Activated naive CD8-positive, alpha-beta T cell treated with anti-CD3 and anti-CD28 coated beads for 36 hours (primary cell): ENCODE data around the gene NEXN. TPM values are rescaled to one million over a fixed set of nuclear protein-coding genes. Genes with fewer than 3 reads are reported as not detected.

Experiments
- DNase-seq: peaks from one replicate; pipeline ENCODE4 v3.0.0; 2021
- H3K27ac Mint-ChIP-seq: one replicate; pipeline ENCODE4 v1.8.0; 2022; ENCODE audit warnings: mild to moderate bottlenecking, moderate library complexity, mixed read lengths
- H3K27me3 Mint-ChIP-seq: one replicate; pipeline ENCODE4 v1.8.0; 2022; ENCODE audit warnings: mild to moderate bottlenecking, mixed read lengths
- H3K36me3 Mint-ChIP-seq: one replicate; pipeline ENCODE4 v1.8.0; 2021; ENCODE audit warnings: mild to moderate bottlenecking, mixed read lengths
- H3K4me1 Mint-ChIP-seq: one replicate; pipeline ENCODE4 v1.8.0; 2021; ENCODE audit warnings: mixed read lengths
- H3K4me3 Mint-ChIP-seq: one replicate; pipeline ENCODE4 v1.8.0; 2022; ENCODE audit warnings: mild to moderate bottlenecking, moderate library complexity, mixed read lengths
- H3K9me3 Mint-ChIP-seq: one replicate; pipeline ENCODE4 v1.8.0; 2022; ENCODE audit warnings: mixed read lengths
- total RNA-seq, 2 experiments: library from RNA; stranded (reverse); gene quantifications; one replicate each; pipeline ENCODE4 v1.2.3, GENCODE V29; 2021

NEXN gene
- 1 to 10 TPM; 2.5 to 2.6 TPM for total RNA-seq

DNA sequence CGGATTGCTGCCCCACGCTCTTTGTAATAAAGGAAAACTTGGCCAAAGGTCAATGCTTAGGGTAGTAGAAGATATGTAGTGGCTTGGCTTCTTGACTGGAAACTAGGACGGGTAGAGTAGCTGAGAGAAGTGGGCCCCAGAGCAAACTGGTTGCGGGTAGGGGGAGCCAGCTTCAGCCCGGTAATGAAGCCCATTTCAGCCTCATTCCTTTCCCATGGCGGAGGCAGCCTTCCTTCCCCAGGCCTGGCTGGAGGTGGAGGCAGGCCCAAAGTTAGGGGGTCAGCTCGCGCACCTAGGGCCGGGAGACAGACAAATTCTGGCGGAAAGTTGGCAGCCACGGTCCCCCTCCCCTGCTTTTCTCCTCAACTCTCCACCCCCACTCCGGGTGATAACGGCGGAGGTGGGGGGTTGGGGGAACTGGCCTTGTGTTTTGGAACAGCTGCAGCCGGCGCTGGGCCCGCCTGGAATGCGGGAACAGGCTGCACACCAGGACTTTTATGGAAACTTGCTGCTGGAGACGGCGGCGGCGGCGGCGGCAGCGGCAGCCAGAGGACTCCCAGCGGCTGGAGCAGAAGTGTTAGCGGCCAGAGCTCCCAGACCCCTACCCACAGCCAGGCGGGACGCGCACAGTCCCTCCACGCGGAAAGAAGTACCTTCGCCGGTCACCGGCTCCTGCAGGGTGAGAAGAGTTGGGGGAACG lies at the start of gene NEXN:
Gene NEXN (plus strand): TSS at position 544 of the 700 bp plus-strand sequence. CDS start 27,483 bp downstream, outside the sequence.
- peaks cover 7% of the 10 kb centered on the region for H3K4me1 Mint-ChIP-seq

DNA sequence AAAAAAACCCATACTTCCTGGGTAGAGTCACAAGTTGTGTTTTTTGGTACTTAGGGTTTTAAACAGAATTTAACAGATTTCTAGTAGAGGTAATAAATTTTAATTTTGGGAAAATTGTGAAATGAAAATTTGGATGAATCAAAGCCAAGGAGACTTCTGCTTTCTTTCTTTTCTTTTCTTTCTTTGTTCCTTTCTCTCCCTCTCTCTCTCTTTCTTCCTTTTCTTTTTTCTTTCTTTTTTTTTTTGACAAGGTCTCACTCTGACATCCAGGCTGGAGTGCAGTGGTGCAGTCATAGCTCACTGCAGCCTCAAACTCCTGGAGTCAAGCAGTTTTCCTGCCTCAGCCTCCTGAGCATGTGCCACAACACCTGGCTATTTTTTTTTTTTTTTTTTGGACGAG lies 46.9 kb upstream of the NEXN start:
- no peak for DNase-seq
- Mint-ChIP-seq H3K36me3 (peaks cover 3% of the 10 kb centered on the region), H3K27me3 (no peaks in the 10 kb centered on the region), H3K27ac (no peak overlapping the region), H3K4me3 (no peak overlapping the region), H3K4me1 (peaks cover 6% of the 10 kb centered on the region), H3K9me3 (no peaks in the 10 kb centered on the region)

More for the DNA sequence above, at the start of gene NEXN:
- peaks cover 22% of the 10 kb centered on the region for H3K27me3 Mint-ChIP-seq
- H3K4me3 Mint-ChIP-seq = peak within 1 kb of the TSS; percentile 69
- H3K27ac Mint-ChIP-seq = no peak within 1 kb of the TSS
- peaks cover 8% of the 10 kb centered on the region for H3K36me3 Mint-ChIP-seq
- H3K9me3 Mint-ChIP-seq = no peaks in the 10 kb centered on the region
- DNase-seq = no peak

DNA sequence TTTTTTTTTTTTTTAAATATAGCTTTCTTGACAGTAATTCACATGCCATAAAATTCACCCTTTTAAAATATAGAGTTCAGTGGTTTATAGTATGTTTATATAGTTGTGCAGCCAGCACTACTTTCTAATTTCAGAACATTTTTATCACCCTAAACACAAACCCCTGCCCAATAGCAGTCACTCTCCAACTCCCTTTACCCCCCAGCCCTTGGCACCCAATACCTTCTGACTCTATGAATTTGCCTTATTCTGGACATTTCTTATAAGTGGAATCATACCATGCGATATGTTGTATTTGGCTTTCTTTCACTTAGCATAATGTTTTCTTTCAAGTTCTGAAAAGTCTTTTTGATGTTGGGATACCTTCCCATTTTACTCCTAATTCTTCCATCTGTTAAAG lies 42.5 kb upstream of the NEXN start:
- Mint-ChIP-seq H3K4me1 (peaks cover 8% of the 10 kb centered on the region), H3K9me3 (no peaks in the 10 kb centered on the region), H3K27ac (no peak overlapping the region), H3K27me3 (no peaks in the 10 kb centered on the region), H3K4me3 (no peak overlapping the region), H3K36me3 (peaks cover 10% of the 10 kb centered on the region)
- DNase-seq = no peak

DNA sequence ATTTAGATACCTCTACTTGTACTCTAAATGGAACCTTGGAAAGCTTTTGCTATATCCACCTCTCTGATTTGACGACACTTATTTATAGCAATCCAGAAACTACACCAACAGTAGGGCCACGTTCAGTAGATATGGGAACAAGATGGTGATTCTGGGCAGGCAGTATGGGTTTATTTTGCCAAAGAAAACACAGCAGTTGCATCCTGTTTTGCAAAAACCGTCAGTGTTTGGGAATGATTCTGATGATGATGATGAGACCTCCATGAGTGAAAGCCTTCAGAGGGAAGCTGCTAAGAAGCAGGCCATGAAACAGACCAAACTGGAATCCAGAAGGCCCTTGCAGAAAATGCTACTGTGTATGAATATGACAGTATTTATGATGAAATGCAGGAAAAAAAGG lies 41.5 kb upstream of the NEXN start:
- H3K27me3 Mint-ChIP-seq = no peaks in the 10 kb centered on the region
- peaks cover 7% of the 10 kb centered on the region for H3K4me1 Mint-ChIP-seq
- no peaks in the 10 kb centered on the region for H3K9me3 Mint-ChIP-seq
- peaks cover 10% of the 10 kb centered on the region for H3K36me3 Mint-ChIP-seq
- no peak overlapping the region for H3K27ac Mint-ChIP-seq
- DNase-seq = no peak
- no peak overlapping the region for H3K4me3 Mint-ChIP-seq

DNA sequence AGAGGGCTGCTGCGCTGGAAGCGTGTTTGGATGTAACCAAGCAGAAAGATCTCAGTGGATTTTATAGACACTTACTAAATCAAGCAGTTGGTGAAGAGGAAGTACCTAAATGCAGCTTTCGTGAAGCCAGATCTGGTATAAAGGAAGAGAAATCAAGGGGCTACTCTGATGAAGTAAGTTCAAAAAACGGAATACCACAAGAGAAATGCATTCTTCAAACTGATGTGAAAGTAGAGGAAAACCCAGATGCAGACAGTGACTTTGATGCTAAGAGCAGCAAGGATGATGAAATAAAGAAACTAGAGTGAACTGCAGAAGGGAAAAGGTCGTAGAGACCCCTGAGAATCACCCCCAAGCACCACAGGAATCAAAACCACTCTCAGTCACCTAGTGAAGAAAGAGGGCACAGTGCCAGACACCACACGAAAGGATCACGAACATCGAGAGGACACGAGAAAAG lies 40.8 kb upstream of the NEXN start:
- H3K36me3 Mint-ChIP-seq = peaks cover 10% of the 10 kb centered on the region
- H3K27me3 Mint-ChIP-seq = no peaks in the 10 kb centered on the region
- DNase-seq = peak; percentile 65
- no peaks in the 10 kb centered on the region for H3K9me3 Mint-ChIP-seq
- H3K27ac Mint-ChIP-seq = no peak overlapping the region
- peaks cover 7% of the 10 kb centered on the region for H3K4me1 Mint-ChIP-seq
- H3K4me3 Mint-ChIP-seq = no peak overlapping the region

DNA sequence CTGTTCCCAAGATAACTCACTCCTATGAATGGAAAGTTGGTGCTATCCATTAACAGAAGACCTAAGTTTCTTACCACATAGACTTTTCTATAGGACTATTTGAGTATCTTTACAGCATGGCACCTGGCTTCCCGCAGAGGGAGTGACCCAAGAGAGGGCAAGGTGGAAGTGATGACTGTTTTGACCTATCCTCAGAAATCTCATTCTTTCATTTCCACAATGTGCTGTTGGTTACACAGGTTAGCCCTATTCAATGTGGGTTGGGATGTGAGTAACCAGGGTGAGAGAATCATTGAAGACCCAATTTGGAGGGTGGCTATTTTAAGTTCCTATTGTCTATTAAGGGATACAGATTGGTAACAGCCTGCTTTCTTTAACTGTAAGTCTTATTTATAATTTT lies 38.3 kb upstream of the NEXN start:
- no peak for DNase-seq
- Mint-ChIP-seq H3K27ac (no peak overlapping the region), H3K9me3 (peaks cover 5% of the 10 kb centered on the region)

DNA sequence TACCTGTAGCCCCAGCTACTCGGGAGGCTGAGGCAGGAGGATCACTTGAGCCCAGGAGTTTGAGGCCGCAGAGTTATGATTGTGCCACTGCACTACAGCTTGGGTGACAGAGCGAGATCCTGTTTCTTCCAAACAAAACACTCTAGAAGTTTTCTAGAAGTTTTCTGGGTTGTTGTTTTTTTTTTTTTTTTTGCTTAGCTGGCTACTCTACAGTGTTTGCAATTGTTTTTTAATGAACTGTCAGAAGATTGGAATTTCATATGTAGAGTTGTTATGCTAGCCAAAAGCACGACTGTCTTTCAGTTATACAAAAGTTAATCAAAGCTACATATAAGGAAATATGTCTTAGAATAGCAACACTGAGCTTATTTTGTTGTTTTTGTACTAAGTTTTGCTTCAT lies 30.9 kb upstream of the NEXN start:
- Mint-ChIP-seq H3K36me3 (peaks cover 45% of the 10 kb centered on the region), H3K27ac (no peak overlapping the region), H3K27me3 (no peaks in the 10 kb centered on the region), H3K9me3 (peaks cover 26% of the 10 kb centered on the region), H3K4me3 (no peak overlapping the region), H3K4me1 (peaks cover 5% of the 10 kb centered on the region)
- no peak for DNase-seq

More for the DNA sequence above, 38.3 kb upstream of the NEXN start:
- H3K36me3 Mint-ChIP-seq = peaks cover 31% of the 10 kb centered on the region
- peaks cover 9% of the 10 kb centered on the region for H3K4me1 Mint-ChIP-seq
- no peaks in the 10 kb centered on the region for H3K27me3 Mint-ChIP-seq
- no peak overlapping the region for H3K4me3 Mint-ChIP-seq

DNA sequence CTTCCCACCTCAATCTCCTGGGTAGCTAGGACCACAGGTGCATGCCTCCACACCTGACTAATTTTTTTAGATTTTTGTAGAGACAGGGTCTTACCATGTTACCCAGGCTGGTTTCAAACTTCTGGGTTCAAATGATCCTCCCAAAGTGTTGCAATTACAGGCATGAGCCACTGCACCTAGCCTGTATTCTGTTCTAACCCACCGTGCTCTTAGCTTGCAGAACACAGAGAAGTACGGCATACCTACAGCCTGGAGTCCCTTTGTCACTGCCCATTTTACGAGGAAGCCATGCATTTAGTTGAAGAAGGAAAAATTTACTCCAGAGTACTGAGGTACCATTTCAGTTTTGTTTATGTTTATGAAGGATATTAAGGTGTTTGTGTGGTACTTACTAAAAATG lies 29.7 kb upstream of the NEXN start:
- H3K4me1 Mint-ChIP-seq = peaks cover 5% of the 10 kb centered on the region
- H3K9me3 Mint-ChIP-seq = peaks cover 26% of the 10 kb centered on the region
- no peaks in the 10 kb centered on the region for H3K27me3 Mint-ChIP-seq
- H3K27ac Mint-ChIP-seq = no peak overlapping the region
- no peak overlapping the region for H3K4me3 Mint-ChIP-seq
- no peak for DNase-seq
- peaks cover 40% of the 10 kb centered on the region for H3K36me3 Mint-ChIP-seq

DNA sequence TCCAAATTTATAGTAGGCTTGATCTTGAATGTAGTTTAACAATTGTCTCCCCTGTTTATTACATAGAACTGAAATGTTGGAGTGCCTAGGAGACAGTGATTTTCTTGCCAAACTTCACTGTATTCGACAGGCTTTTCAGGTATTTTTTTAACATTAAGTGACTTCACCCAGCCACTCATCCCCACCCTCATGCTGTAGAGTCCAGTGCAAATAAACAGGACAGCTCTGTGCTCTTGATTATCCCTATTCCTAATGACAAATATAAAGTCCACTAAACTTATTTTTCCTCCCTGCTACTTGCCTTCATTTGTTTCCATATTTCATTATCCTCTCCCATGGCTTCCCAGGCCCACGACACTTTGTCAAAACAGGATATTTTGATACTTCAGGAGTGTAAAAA lies 29.2 kb upstream of the NEXN start:
- no peak overlapping the region for H3K4me3 Mint-ChIP-seq
- no peak overlapping the region for H3K27ac Mint-ChIP-seq
- no peak for DNase-seq
- H3K4me1 Mint-ChIP-seq = peaks cover 5% of the 10 kb centered on the region
- peaks cover 36% of the 10 kb centered on the region for H3K36me3 Mint-ChIP-seq
- peaks cover 26% of the 10 kb centered on the region for H3K9me3 Mint-ChIP-seq
- no peaks in the 10 kb centered on the region for H3K27me3 Mint-ChIP-seq

DNA sequence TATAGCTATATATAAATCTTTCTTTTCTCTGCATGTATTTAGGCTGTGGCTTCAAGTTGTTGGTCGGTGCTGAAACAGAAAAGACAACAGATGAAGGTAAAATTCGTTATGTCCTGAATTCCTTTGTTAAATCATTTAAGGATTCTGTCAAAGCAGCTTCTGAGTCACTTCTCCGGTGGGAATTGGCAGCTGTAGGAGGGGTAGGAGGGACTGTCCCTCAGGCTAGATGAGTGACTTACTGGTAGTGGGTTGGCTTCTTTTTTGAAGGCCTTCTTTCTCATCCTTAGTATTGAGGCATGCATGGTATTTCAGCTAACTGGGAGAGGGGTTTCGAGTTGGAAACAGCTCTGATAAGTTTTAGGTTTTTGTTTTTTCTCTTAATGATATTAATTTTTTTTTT lies 22.1 kb upstream of the NEXN start:
- Mint-ChIP-seq H3K4me3 (no peak overlapping the region), H3K9me3 (no peaks in the 10 kb centered on the region), H3K4me1 (no peaks in the 10 kb centered on the region), H3K27ac (no peak overlapping the region), H3K27me3 (no peaks in the 10 kb centered on the region), H3K36me3 (peaks cover 14% of the 10 kb centered on the region)
- no peak for DNase-seq

DNA sequence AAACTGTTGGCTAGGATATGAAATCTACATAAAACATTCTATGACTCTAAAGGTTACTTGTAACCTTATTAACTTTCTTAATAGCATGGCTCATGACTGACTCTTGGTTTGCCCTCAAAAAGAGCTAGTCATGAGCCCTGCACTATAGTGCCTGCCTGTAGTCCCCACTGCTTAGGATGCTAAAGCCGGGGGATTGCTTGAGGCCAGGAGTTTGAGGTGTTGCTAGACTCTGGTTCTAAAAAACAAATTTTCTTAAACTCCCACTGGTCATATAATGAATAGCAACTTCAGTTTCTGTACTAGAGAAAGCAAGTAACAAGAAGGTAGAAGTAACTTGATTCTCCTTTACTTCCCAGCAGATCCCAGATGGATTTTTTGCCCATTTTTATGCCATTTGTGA lies 15.8 kb upstream of the NEXN start:
- no peak for DNase-seq
- Mint-ChIP-seq H3K4me3 (no peak overlapping the region), H3K27ac (no peak overlapping the region), H3K27me3 (no peaks in the 10 kb centered on the region), H3K4me1 (no peaks in the 10 kb centered on the region), H3K36me3 (peaks cover 3% of the 10 kb centered on the region), H3K9me3 (no peaks in the 10 kb centered on the region)

DNA sequence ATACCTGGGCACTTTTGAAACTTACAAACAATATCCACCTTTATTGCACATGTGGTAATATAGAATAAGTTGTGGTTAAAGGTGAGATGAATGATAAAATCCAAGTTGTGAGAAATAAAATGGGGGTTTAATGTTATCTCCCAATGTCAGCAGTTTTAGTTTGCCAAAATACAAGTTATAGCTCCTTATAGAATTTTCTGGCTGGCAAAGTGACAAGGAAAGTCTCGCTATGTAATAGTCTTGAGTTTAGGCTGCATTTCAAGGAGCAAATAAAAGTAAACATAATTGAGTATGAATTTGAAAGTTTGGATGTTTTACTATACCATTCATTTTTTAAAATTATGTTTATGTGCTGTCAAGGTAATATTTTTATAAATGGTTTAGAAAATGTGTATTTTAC lies 15.0 kb upstream of the NEXN start:
- peaks cover 5% of the 10 kb centered on the region for H3K36me3 Mint-ChIP-seq
- no peaks in the 10 kb centered on the region for H3K9me3 Mint-ChIP-seq
- DNase-seq = no peak
- H3K4me1 Mint-ChIP-seq = no peaks in the 10 kb centered on the region
- H3K4me3 Mint-ChIP-seq = no peak overlapping the region
- no peak overlapping the region for H3K27ac Mint-ChIP-seq
- no peaks in the 10 kb centered on the region for H3K27me3 Mint-ChIP-seq

DNA sequence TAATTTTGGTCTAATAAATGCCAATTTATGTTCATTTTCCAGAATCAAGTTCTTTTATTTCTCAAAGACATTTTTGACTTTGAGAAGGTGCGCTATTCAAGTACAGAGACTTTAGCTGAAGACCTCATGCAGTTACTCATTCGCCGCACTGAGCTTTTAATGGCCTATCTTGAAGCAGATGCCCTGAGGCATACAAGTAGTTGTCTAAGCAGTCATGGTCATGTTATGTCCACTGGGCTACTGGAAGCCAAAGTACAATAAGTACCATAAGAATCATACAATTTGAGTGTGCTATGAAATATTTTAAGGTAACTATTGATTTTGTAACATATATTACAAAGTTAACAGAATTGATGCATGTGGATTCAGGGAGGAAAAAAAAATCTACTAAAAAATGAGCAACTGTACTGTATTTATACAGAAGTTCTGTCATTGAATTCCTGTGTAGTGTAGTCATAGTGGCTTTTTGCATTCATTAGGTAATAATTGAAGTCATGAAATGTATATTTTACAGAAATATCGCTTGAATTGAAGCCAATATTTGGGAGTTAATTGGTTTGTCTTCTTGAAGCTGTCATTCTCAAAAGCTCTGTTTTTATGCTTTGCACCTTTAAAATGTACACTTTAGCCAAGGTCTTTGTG lies 13.5 kb upstream of the NEXN start:
- no peak overlapping the region for H3K4me3 Mint-ChIP-seq
- DNase-seq = no peak
- H3K36me3 Mint-ChIP-seq = peaks cover 5% of the 10 kb centered on the region
- H3K9me3 Mint-ChIP-seq = no peaks in the 10 kb centered on the region
- H3K27me3 Mint-ChIP-seq = no peaks in the 10 kb centered on the region
- H3K4me1 Mint-ChIP-seq = no peaks in the 10 kb centered on the region
- no peak overlapping the region for H3K27ac Mint-ChIP-seq

DNA sequence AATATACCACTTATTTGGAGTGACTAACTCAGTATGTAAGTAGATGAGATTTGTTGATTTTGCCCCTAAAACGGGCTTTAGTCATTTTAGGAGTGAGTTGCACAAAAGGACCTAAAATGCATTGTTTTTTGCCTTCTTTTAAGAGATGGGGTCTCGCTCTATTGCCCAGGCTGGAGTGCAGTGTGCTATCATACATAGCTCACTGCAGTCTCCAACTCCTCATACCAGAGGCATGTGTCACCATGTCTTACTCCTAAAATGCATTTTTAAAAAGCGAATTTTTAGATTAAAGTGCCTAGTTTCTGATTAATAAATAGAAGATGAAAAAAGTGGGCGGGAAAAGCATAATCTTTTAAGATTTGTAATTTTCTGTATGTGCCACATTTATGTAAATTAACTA lies 11.5 kb upstream of the NEXN start:
- peaks cover 4% of the 10 kb centered on the region for H3K4me1 Mint-ChIP-seq
- no peak overlapping the region for H3K4me3 Mint-ChIP-seq
- H3K27ac Mint-ChIP-seq = no peak overlapping the region
- H3K9me3 Mint-ChIP-seq = no peaks in the 10 kb centered on the region
- DNase-seq = no peak
- no peaks in the 10 kb centered on the region for H3K27me3 Mint-ChIP-seq
- H3K36me3 Mint-ChIP-seq = peaks cover 5% of the 10 kb centered on the region

DNA sequence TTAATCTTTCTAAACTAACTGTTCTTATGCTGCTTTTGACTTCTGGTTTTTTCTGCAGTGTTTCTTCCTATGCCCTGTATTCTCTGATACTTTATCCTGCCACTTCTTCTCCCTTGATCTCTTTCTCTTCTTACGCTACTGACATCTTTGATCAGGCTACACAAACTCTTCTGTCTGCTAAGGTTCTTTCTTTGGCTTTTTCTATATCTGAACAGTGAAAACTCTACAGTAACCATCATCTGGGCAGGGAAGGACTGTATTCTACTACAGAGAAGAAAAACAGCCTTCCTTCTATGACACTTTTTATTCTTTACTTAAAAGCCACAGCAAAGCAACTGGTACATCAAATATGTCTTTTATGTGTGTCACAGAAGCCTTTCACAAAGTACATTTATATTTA lies 7.4 kb upstream of the NEXN start:
- Mint-ChIP-seq H3K27me3 (no peaks in the 10 kb centered on the region), H3K36me3 (peaks cover 3% of the 10 kb centered on the region), H3K9me3 (no peaks in the 10 kb centered on the region), H3K27ac (no peak overlapping the region), H3K4me1 (peaks cover 4% of the 10 kb centered on the region), H3K4me3 (no peak overlapping the region)
- no peak for DNase-seq

DNA sequence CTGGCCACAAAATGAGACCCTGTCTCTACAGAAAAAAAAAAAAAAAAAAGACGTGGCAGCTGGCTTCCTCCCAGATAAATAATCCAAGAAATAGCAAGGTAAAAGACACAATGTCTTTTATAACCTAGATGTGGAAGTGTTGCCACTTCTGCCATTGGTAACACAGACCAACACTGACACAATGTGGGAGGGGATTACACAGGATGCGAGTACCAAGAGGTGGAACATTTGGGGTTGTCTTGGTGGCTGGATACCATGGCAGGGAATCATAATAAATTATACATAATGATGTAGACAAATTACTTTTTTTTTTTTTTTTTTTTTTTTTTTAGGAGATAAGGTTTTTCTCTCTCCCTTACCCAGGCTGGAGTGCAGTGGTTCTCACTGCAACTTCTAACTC lies 6.0 kb upstream of the NEXN start:
- Mint-ChIP-seq H3K4me3 (no peak overlapping the region), H3K27ac (no peak overlapping the region), H3K36me3 (peaks cover 8% of the 10 kb centered on the region), H3K9me3 (no peaks in the 10 kb centered on the region), H3K27me3 (peaks cover 5% of the 10 kb centered on the region), H3K4me1 (peaks cover 4% of the 10 kb centered on the region)
- no peak for DNase-seq
